Measurements from ENCODE around the gene NRSN2.

The NRSN2 gene

GRCh38 chr20:310645-311044 lies 36.3 kb upstream of the NRSN2 start:
- no peaks in the 10 kb centered on the region for H3K9me3 ChIP-seq (ENCODE audit: insufficient read depth, low read depth, low read length)
- peaks cover 23% of the 10 kb centered on the region for H3K4me1 ChIP-seq (ENCODE audit: insufficient read depth, low read length, poor library complexity, severe bottlenecking)
- no peaks in the 10 kb centered on the region for H4K20me1 ChIP-seq (ENCODE audit: insufficient read depth, low read length, poor library complexity, severe bottlenecking)
- 0 out of 2 replicates have a peak, but pooled peaks cover 3% of the 10 kb centered on the region for H3F3A ChIP-seq (ENCODE audit: low read depth)
- no peak for TF ChIP-seq CTCF (conservative IDR thresholded peaks at IDR 0.05; ENCODE audit: low read length)
- no peak for TF ChIP-seq EZH2phosphoT487 (IDR thresholded peaks at IDR 0.05; ENCODE audit: borderline replicate concordance)
- H3K9ac ChIP-seq (ENCODE audit: low read depth, low read length, poor library complexity, severe bottlenecking), result peak overlapping the region; percentile 15
- H2AFZ ChIP-seq (ENCODE audit: low read length), result peak overlapping the region; percentile 59; the same call in 1 of the 2 replicates
- H3K9me2 ChIP-seq (replicated peaks; ENCODE audit: low read depth, low read length), result no peaks in the 10 kb centered on the region
- H3K27me3 ChIP-seq (ENCODE audit: insufficient read depth, low read length, poor library complexity, severe bottlenecking), result no peaks in the 10 kb centered on the region
- no peaks in the 10 kb centered on the region for H3K79me2 ChIP-seq (ENCODE audit: insufficient read depth, low read length)
- peak overlapping the region; percentile 69 for H3K4me3 ChIP-seq (ENCODE audit: low read length, poor library complexity, severe bottlenecking)
- H3K4me2 ChIP-seq (ENCODE audit: low read depth, low read length, poor library complexity, severe bottlenecking), result peak overlapping the region; percentile 70
- H3K36me3 ChIP-seq (ENCODE audit: insufficient read depth, low read length), result no peaks in the 10 kb centered on the region

DNA sequence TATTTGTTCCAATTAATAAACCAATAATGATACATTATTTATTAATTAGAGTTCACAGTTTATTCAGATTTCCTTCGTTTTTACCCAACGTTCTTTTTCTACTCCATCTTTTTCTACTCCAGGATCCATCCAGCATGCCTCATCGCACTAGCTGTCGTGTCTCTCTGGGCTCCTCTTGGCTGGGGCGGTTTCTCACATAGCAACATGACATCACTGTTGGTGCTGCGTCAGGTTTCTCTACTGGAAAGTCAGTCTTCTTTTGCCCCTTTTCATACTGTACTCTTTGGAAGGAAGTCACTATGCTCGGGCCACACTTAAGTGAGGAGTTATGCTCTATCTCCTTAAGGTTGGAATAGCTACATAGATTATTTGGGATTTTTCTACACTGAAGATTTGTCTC lies 35.3 kb upstream of the NRSN2 start:
- H2AFZ ChIP-seq (ENCODE audit: low read length), result no peak overlapping the region
- no peaks in the 10 kb centered on the region for H3K79me2 ChIP-seq (ENCODE audit: insufficient read depth, low read length)
- TF ChIP-seq CTCF (conservative IDR thresholded peaks at IDR 0.05; ENCODE audit: low read length) (no peak), EZH2phosphoT487 (IDR thresholded peaks at IDR 0.05; ENCODE audit: borderline replicate concordance) (no peak)
- H3K9me2 ChIP-seq (replicated peaks; ENCODE audit: low read depth, low read length), result no peaks in the 10 kb centered on the region
- no peaks in the 10 kb centered on the region for H3K9me3 ChIP-seq (ENCODE audit: insufficient read depth, low read depth, low read length)
- H4K20me1 ChIP-seq (ENCODE audit: insufficient read depth, low read length, poor library complexity, severe bottlenecking), result no peaks in the 10 kb centered on the region
- no peaks in the 10 kb centered on the region for H3K36me3 ChIP-seq (ENCODE audit: insufficient read depth, low read length)
- 0 out of 2 replicates have a peak, but pooled peaks cover 3% of the 10 kb centered on the region for H3F3A ChIP-seq (ENCODE audit: low read depth)
- H3K4me1 ChIP-seq (ENCODE audit: insufficient read depth, low read length, poor library complexity, severe bottlenecking), result peaks cover 23% of the 10 kb centered on the region
- H3K27me3 ChIP-seq (ENCODE audit: insufficient read depth, low read length, poor library complexity, severe bottlenecking), result no peaks in the 10 kb centered on the region
- no peak overlapping the region for H3K9ac ChIP-seq (ENCODE audit: low read depth, low read length, poor library complexity, severe bottlenecking)
- H3K4me3 ChIP-seq (ENCODE audit: low read length, poor library complexity, severe bottlenecking), result no peak overlapping the region
- H3K4me2 ChIP-seq (ENCODE audit: low read depth, low read length, poor library complexity, severe bottlenecking), result no peak overlapping the region

- Histone ChIP-seq H3K4me2 (ENCODE audit: low read depth, low read length, poor library complexity, severe bottlenecking) (no peak overlapping the region), H3K79me2 (ENCODE audit: insufficient read depth, low read length) (no peaks in the 10 kb centered on the region), H3K4me3 (ENCODE audit: low read length, poor library complexity, severe bottlenecking) (no peak overlapping the region), H2AFZ (ENCODE audit: low read length) (no peak overlapping the region), H3K27me3 (ENCODE audit: insufficient read depth, low read length, poor library complexity, severe bottlenecking) (no peaks in the 10 kb centered on the region), H3K4me1 (ENCODE audit: insufficient read depth, low read length, poor library complexity, severe bottlenecking) (peaks cover 23% of the 10 kb centered on the region), H4K20me1 (ENCODE audit: insufficient read depth, low read length, poor library complexity, severe bottlenecking) (no peaks in the 10 kb centered on the region), H3K9me3 (ENCODE audit: insufficient read depth, low read depth, low read length) (no peaks in the 10 kb centered on the region), H3F3A (ENCODE audit: low read depth) (0 out of 2 replicates have a peak, but pooled peaks cover 3% of the 10 kb centered on the region), H3K36me3 (ENCODE audit: insufficient read depth, low read length) (no peaks in the 10 kb centered on the region), H3K9ac (ENCODE audit: low read depth, low read length, poor library complexity, severe bottlenecking) (no peak overlapping the region), H3K9me2 (replicated peaks; ENCODE audit: low read depth, low read length) (no peaks in the 10 kb centered on the region)
- TF ChIP-seq EZH2phosphoT487 (IDR thresholded peaks at IDR 0.05; ENCODE audit: borderline replicate concordance) (no peak), CTCF (conservative IDR thresholded peaks at IDR 0.05; ENCODE audit: low read length) (no peak)
Measured at GRCh38 chr20:312067-312466, 34.8 kb upstream of the NRSN2 start.

Measured in Loucy (cell line).